ENCODE measurements around the gene RPS2. TPM values are rescaled to one million over a fixed set of nuclear protein-coding genes. Genes with fewer than 3 reads are reported as not detected.

RPS2 gene
- total RNA-seq, 1 donor from 2014 or later = 1,490 TPM

- Histone ChIP-seq H3K4me1 (peaks cover 5% of the 10 kb centered on the region), H3K4me3 (no peak overlapping the region), H3K27me3 (peaks cover 56% of the 10 kb centered on the region), H3K27ac (no peak overlapping the region), H3K36me3 (no peaks in the 10 kb centered on the region), H3K9me3 (no peaks in the 10 kb centered on the region)
- no peak for TF ChIP-seq CTCF (IDR thresholded peaks at IDR 0.05)
- ATAC-seq (no peak), DNase-seq (peak; percentile 60)
- intact Hi-C loops (cut with DNase I) = no loop called here
Observed at GRCh38 chr16:1914084-1914608, 50.5 kb downstream of the RPS2 start.

- TF ChIP-seq CTCF (IDR thresholded peaks at IDR 0.05) = no peak
- peak; percentile 81 for ATAC-seq
- no peak overlapping the region for H3K4me3 ChIP-seq
- DNase-seq = peak; percentile 75
- H3K27ac ChIP-seq = no peak overlapping the region
- intact Hi-C loops (cut with DNase I) = no loop called here
- H3K9me3 ChIP-seq = no peaks in the 10 kb centered on the region
- peaks cover 5% of the 10 kb centered on the region for H3K4me1 ChIP-seq
- H3K36me3 ChIP-seq = no peaks in the 10 kb centered on the region
- H3K27me3 ChIP-seq = peaks cover 56% of the 10 kb centered on the region
Observed at GRCh38 chr16:1913327-1914083, 51.1 kb downstream of the RPS2 start.

- no peak overlapping the region for H3K4me3 ChIP-seq
- H3K9me3 ChIP-seq = no peaks in the 10 kb centered on the region
- intact Hi-C loops (cut with DNase I) = no loop called here
- no peaks in the 10 kb centered on the region for H3K36me3 ChIP-seq
- ATAC-seq (no peak), DNase-seq (peak; percentile 61)
- peaks cover 50% of the 10 kb centered on the region for H3K27me3 ChIP-seq
- no peak for TF ChIP-seq CTCF (IDR thresholded peaks at IDR 0.05)
- H3K27ac ChIP-seq = no peak overlapping the region
- peaks cover 5% of the 10 kb centered on the region for H3K4me1 ChIP-seq
Observed at GRCh38 chr16:1912215-1912543, 52.4 kb downstream of the RPS2 start.

Other genes starting within 250 kb of the RPS2 start
- 67.2 TPM for gene NME3, start 193.3 kb downstream of the RPS2 start, total RNA-seq
- gene EME2, start 192.0 kb downstream of the RPS2 start, total RNA-seq = 19.2 TPM
- gene MRPS34, start 191.7 kb downstream of the RPS2 start, total RNA-seq = 62.7 TPM
- 43.0 TPM for gene SPSB3, start 182.3 kb downstream of the RPS2 start, total RNA-seq
- 38.9 TPM for gene NUBP2, start 181.9 kb downstream of the RPS2 start, total RNA-seq
- gene IGFALS, start 171.1 kb downstream of the RPS2 start, total RNA-seq = 2.5 TPM
- gene HAGH, start 138.0 kb downstream of the RPS2 start, total RNA-seq = 71.8 TPM
- gene FAHD1, start 137.6 kb downstream of the RPS2 start, total RNA-seq = 17.2 TPM
- not detected for gene MEIOB, start 92.7 kb downstream of the RPS2 start, total RNA-seq
- gene HS3ST6, start 46.4 kb downstream of the RPS2 start, total RNA-seq = not detected
- gene MSRB1, start 21.6 kb downstream of the RPS2 start, total RNA-seq = 28.8 TPM
- not detected for gene RPL3L, start 10.1 kb downstream of the RPS2 start, total RNA-seq
- gene NDUFB10, start 5.3 kb downstream of the RPS2 start, total RNA-seq = 86.7 TPM
- gene RNF151, start 2.0 kb upstream of the RPS2 start, total RNA-seq = not detected
- gene TBL3, start 7.2 kb upstream of the RPS2 start, total RNA-seq = 24.7 TPM
- gene NOXO1, start 16.6 kb upstream of the RPS2 start, total RNA-seq = 1.8 TPM
- gene GFER, start 19.4 kb upstream of the RPS2 start, total RNA-seq = 23.1 TPM
- 0.61 TPM for gene SYNGR3, start 25.1 kb upstream of the RPS2 start, total RNA-seq
- gene ZNF598, start 45.0 kb upstream of the RPS2 start, total RNA-seq = 38.2 TPM
- gene NPW, start 55.0 kb upstream of the RPS2 start, total RNA-seq = not detected
- gene NHERF2, start 62.1 kb upstream of the RPS2 start, total RNA-seq = 363 TPM
- gene NTHL1, start 83.0 kb upstream of the RPS2 start, total RNA-seq = 26.4 TPM
- 119 TPM for gene TSC2, start 83.2 kb upstream of the RPS2 start, total RNA-seq
- 84.8 TPM for gene PKD1, start 171.1 kb upstream of the RPS2 start, total RNA-seq
- 0.67 TPM for gene RAB26, start 183.8 kb upstream of the RPS2 start, total RNA-seq
- gene TRAF7, start 191.0 kb upstream of the RPS2 start, total RNA-seq = 64.3 TPM
- gene CASKIN1, start 231.8 kb upstream of the RPS2 start, total RNA-seq = 0.06 TPM
- gene MLST8, start 240.6 kb upstream of the RPS2 start, total RNA-seq = 29.9 TPM
- gene BRICD5, start 246.0 kb upstream of the RPS2 start, total RNA-seq = 7.5 TPM

All from upper lobe of right lung (tissue), 1 donor.